NCI-H2196 treated with DMSO at 0.1 percent for 48 hours (cell line): ENCODE results near the gene KIF18B.

ENCODE experiments used
- DNase-seq: peaks from one replicate; lab custom pipeline; 2025; ENCODE audit not compliant: unreplicated experiment; lab: John Stamatoyannopoulos, UW

Gene KIF18B

GRCh38 chr17:44921122-44921882 is 26.3 kb downstream of the KIF18B start:
- no peak for DNase-seq

DNA sequence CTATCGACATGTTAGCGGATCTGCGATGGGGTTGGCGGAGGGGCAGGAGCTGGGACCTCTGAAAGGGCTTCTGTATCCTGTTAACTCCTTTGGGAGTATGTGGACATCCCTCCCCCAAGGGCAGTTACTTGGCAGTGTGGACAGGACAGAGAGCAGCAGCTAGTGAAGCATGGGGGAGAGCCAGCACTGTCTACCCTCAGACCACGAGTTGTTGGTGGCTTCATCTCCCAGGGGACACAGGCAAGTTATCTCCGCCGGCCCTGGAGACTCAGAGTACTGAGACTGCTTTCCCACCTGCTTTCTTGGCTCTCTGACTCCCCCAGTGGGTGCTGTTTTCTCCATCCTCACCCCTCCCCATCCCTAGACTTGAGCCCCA is 27.0 kb downstream of the KIF18B start:
- no peak for DNase-seq

GRCh38 chr17:44919885-44920564 is 27.5 kb downstream of the KIF18B start:
- peak; percentile 69 for DNase-seq

DNA sequence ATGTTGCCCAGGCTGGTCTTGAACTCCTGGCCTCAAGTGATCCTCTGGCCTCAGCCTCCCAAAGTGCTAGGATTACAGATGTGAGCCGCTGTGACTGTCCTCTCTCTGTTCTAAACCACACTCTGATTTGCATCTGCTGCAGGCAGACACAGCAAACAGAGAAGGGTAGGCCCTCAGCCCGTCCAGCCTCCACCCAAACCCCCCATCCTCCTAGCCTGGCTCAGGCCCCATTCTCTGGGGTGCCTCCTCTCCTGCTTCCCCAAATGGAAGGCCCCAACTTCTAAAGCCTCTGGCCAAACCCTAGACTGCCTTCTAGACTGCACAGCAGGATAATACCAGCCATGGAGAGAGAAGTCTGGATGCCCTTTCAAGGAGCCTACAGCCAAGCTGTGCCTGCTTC is 28.2 kb downstream of the KIF18B start:
- no peak for DNase-seq

GRCh38 chr17:44918006-44918405 is 29.6 kb downstream of the KIF18B start:
- no peak for DNase-seq

DNA sequence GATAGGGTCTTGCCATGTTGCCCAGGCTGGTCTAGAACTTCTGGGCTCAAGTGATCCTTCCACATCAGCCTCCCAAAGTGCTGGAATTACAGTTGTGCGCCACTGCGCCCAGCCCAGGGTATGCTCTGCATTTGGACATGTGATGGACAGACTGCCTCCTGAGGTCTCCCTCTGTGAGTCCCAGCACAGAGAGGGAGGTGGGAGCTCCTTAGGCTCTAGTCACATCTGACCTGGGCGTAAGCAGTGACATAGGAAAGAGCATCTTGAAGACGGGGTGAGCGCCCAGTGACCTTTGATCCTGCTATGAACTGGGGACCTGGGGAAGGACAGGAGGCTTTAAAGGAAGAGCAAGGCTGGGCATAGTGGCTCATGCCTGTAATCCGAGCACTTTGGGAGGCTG is 30.1 kb downstream of the KIF18B start:
- no peak for DNase-seq

DNA sequence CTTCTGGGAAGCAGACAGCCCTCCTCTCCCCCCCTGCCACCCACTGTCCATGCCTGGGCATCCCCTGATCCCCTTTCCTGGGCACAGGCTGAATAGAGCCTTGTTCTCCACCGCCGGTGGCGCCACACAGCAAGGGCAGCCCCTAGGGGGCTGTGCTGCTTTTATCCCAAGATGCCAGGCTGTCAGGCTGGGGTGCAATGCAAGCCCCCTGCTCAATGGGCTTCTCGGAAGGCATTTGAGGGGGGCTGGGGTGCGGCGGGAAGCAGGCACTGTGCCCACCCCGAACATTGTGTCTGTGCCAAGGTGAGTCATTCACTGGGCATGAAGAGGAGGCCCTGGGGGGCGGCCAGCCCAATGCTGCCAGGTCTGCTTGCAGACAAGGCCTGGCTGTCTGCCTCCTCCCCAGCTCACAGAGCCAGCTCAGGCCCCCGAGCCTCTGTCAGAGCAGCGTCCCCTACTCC is 30.8 kb downstream of the KIF18B start:
- no peak for DNase-seq

DNA sequence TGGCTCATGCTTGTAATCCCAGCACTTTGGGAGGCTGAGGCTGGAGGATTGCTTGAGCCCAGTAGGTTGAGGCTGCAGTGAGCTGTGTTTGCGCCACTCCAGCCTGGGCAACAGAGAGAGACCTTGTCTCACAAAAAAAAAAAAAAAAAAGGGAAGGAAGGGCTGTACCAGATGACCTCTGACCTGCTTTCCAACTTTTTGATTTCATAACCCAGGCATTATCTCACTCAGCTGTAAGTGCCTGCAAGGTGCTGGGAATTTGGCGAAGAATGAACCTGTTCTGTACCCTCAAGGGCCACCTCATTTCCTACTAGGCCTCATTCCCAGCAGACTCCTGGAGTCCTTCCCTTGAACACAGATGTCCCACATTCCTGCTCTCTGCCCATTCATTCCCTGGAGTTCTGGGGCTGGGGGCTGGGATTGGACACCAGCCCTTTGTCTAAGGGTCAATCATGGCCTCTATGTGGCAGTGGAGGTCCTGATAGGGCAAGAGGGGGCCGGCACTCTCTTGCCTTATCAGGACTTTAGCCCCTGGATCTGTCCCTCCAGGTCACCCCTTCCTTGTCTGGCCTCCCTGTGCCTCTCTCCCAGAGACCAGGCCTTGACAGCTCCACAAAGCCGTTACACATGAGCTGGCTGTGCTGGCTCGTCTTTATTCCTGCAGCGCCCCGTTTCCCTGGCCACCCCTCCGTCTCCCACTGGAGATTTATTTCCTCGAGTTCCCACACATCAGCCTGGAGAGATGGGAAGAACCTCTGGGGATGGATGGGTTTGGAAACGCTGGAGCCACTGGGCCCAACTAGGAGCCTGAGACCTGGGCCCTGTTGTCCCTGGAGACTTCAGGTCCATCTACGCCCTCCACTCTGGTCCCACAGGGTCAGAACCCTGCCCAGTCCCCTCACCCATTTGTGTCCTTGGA is 31.5 kb downstream of the KIF18B start:
- DNase-seq = no peak

GRCh38 chr17:44915321-44915726 is 32.2 kb downstream of the KIF18B start, which contains the start of gene GFAP:
Gene GFAP, minus strand, starts transcription at chr17:44915500. Its CDS starts 14 bp downstream, at chr17:44915486.
- no peak for DNase-seq

DNA sequence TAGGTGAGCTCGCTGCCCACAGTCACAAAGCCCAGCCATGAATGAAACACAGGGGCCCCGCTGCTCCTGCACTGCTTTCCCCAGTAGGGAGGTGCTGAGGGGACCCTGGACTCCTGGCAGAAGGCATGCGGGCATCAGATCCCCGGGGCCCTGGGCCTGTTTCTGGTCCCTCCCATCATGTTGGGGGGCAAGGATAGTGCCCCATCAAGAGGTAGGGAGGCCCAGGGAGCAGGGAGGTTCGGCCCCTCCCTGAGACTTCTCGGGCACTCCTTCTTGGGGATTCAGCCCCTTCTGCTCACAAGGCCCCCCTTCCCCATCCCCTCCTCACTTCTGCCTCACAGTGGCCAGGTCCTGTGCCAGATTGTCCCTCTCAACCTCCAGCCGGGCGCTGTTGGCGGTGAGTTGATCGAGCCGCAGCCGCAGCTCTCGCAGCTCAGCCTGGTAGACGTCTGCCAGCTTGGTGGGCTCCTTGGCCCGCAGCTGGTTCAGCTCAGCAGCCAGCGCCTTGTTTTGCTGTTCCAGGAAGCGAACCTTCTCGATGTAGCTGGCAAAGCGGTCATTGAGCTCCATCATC is 32.8 kb downstream of the KIF18B start:
- DNase-seq = no peak

GRCh38 chr17:44914148-44914547 is 33.4 kb downstream of the KIF18B start:
- no peak for DNase-seq

GRCh38 chr17:44913676-44914075 is 33.9 kb downstream of the KIF18B start:
- DNase-seq = no peak

- DNase-seq = no peak
Measured at GRCh38 chr17:44912763-44913544, 34.6 kb downstream of the KIF18B start.

DNA sequence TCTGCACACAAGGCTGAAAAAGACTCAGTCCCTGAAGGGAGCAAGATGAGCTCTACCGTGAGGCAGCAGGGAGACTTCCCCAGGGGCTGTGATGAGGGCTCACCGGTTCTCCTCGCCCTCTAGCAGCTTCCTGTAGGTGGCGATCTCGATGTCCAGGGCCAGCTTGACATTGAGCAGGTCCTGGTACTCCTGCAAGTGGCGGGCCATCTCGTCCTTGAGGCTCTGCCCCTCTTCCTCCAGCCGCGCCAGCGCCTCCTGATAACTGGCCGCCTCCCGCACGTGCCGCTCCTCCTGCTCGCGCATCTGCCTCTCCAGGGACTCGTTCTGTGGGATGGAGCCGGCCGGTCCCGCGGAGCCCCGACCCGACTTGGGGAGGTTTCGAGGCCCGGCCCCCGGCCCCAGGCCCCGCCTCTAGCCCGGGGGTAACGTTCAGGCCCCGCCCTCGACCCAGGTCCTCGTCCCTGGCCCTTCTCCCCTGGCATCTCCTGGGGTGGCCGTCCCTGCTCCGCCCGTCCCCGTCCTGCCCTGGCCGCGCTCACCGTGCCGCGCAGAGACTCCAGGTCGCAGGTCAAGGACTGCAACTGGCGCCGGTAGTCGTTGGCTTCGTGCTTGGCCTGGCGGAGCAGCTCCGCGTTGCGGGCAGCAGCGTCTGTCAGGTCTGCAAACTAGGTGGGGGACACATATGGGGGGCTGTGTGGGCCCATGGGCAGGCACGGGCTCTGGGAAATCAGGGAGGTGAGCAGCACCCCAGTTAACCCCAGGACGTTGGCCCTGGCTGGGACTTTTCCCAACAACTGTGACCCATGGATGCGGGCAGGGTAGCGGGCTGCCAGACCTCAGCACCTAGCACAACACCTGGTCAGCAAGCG is 36.2 kb downstream of the KIF18B start:
- no peak for DNase-seq

DNA sequence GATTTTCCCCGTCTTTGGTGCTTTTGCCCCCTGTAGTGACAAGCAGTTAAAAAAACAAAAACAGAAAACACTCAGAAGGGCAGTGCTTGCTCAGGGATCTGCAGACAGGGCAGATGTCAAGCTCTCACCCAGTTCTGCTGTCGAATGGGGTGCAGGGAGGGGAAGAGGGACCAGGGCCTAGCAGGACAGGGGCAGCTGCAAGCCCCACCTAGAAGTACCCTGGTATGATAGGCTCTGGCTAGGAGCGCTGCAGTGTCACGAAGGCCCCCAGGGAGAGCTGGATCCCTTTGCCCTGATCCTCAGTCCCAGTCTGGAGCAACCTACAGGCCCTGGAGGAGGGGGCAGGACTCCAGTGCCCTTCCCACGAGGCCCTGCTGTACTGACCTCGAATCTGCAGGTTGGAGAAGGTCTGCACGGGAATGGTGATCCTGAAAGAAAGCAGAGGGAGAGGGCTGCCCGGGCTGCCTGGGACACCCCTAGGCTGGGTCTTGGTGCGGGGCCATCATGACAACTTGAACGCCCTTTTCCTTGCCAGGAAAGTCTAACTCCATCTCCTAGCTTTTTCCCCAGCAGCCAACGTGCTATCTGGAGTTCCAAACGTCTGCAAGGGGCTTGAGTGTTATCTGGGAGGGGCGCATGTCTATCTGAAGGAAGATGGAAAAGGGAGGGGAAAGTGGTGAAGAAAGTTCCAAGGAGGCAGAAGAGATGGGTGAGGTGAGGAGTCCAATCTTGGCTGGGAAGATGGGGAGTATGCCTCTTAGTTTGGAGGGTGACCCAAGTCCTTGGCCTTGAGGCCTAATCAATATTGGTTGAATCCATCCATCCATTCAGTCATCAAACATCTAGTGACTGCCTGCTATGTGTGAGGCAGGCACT is 37.1 kb downstream of the KIF18B start:
- no peak for DNase-seq

- no peak for DNase-seq
Measured at GRCh38 chr17:44909681-44910144, 37.9 kb downstream of the KIF18B start.

DNA sequence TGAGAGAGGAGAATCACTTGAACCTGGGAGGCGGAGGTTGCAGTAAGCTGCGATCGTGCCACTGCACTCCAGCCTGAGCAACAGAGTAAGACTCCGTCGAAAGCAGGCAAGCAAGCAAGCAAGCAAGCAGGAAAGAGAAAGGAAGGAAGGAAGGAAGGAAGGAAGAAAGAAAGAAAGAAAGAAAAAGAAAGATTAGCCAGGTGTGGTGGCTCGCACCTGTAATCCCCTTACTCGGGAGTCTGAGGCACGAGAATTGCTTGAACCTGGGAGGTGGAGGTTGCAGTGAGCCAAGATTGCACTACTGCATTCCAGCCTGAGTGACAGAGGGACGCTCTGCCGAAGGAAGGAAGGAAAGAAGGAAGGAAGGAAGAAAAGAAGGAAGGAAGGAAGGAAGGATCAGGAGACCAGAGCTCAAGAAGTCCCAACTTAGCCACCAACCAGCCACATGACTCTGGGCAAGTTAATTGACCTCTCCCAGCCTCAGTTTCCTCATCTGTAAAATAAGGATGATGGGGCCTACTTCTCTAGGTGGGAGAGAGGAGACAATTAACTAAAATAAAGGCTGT is 38.7 kb downstream of the KIF18B start:
- DNase-seq = no peak
